Tibial artery (tissue), 4 donors: ENCODE data around the gene SERPINA1.

Source experiments
- DNase-seq, 2 donors: peaks; one replicate each; pipeline ENCODE4 v3.0.0-alpha.2; 2019
- H3K27ac ChIP-seq, 2 donors: fragments of 200-600 bp; sonication (generic) in 1 of 2; 1 replicate in 1 of 2; 2 replicates in 1 of 2; pipeline ENCODE4 v1.5.1; 2018 to 2019; ENCODE audit warnings: mild to moderate bottlenecking in 1 of 2
- H3K27me3 ChIP-seq, 2 donors: fragments of 200-600 bp; sonication (generic) in 1 of 2; one replicate each; pipeline versions ENCODE4 v1.5.1 to v1.6.0; 2016 to 2019
- H3K36me3 ChIP-seq, 3 donors: fragments of 200-600 bp; sonication (generic) in 2 of 3; one replicate each; pipeline ENCODE4 v1.5.1; 2016 to 2019; ENCODE audit warnings: mild to moderate bottlenecking in 2 of 3
- H3K4me1 ChIP-seq, 4 donors: fragments of 200-600 bp; sonication (generic) in 2 of 4; 1 replicate in 3 of 4; 2 replicates in 1 of 4; pipeline ENCODE4 v1.5.1; 2016 to 2019
- H3K4me3 ChIP-seq, 2 donors: fragments of 200-600 bp; sonication (generic) in 1 of 2; 1 replicate in 1 of 2; 2 replicates in 1 of 2; pipeline ENCODE4 v1.5.1; 2018 to 2019; ENCODE audit warnings: mild to moderate bottlenecking in 2 of 2
- H3K9me3 ChIP-seq, 3 donors: fragments of 200-600 bp; sonication (generic) in 1 of 3; one replicate each; pipeline ENCODE4 v1.5.1; 2016 to 2019
- CTCF ChIP-seq, 2 experiments: fragments of 200-600 bp in 1 of 2; fragments of 450-650 bp in 1 of 2; IDR thresholded peaks; one replicate each; pipeline ENCODE4 v1.5.1; 2017 to 2019; ENCODE audit warnings: antibody characterized with exemption in 2 of 2, mild to moderate bottlenecking in 1 of 2, moderate library complexity in 1 of 2
- intact Hi-C: fragments of 100-400 bp; cut with DNase I; formaldehyde crosslinking; loops from one replicate; pipeline ENCODE4 v1.15.0; 2023; ENCODE audit warnings: low total_unique reads

Gene SERPINA1

DNA sequence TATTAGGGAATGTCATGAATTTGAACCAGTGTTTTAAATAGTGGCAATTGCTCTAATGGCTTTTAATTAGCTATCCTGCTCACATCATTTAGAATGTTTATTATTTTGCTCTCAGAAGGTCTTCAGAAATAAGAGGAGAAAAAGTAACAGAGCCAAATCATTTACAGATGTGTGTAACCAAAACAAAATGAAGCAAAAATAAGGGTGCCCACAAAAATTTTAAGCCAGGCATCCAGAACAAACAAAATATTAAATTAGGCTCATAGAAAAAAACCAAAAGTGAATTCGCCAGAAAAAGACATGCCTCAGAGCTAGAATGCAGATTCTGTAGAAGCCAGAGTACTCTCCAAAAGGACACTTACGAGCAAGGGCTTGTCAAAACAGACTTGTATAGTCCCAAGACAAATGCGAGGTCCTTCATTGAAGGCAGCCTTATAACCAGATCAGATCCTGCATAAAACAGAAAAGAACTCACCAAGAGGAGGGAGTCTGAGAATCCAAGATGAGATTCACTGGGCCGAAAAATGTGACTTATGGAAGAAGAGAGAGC lies 20.2 kb upstream of the SERPINA1 start:
- Histone ChIP-seq H3K27ac (no peak overlapping the region), H3K27me3 (no peaks in the 10 kb centered on the region), H3K36me3 (no peaks in the 10 kb centered on the region), H3K9me3 (peaks cover 0 to 9% (median 4%) of the 10 kb centered on the region in 3 donors), H3K4me1 (no peaks in the 10 kb centered on the region), H3K4me3 (no peak overlapping the region)
- TF ChIP-seq CTCF (IDR thresholded peaks at IDR 0.05) = no peak
- no peak for DNase-seq
- intact Hi-C loops = no loop called here

DNA sequence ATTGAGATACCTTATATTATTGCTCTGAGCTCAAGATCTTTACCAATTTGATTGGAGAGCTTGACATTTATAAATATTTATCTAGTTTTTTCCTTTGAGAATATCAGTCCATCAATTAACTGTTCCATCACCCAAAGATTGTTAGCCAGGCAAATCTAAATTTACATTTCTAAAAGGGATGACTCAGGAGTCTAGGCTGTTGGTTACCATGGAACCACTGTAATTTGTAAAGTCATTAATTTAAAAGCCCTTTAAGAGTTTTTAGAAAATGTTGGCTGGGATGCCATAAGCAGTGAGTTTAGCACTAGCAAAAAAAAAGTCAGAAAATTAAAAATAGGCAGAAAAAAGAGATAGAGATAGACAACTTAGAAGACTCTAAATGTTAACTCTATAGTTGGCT lies 19.5 kb upstream of the SERPINA1 start:
- Histone ChIP-seq H3K27ac (no peak overlapping the region), H3K9me3 (peaks cover 0 to 9% (median 4%) of the 10 kb centered on the region in 3 donors), H3K4me1 (no peaks in the 10 kb centered on the region), H3K27me3 (no peaks in the 10 kb centered on the region), H3K36me3 (no peaks in the 10 kb centered on the region), H3K4me3 (no peak overlapping the region)
- DNase-seq = no peak
- intact Hi-C loops = no loop called here
- no peak for TF ChIP-seq CTCF (IDR thresholded peaks at IDR 0.05)

DNA sequence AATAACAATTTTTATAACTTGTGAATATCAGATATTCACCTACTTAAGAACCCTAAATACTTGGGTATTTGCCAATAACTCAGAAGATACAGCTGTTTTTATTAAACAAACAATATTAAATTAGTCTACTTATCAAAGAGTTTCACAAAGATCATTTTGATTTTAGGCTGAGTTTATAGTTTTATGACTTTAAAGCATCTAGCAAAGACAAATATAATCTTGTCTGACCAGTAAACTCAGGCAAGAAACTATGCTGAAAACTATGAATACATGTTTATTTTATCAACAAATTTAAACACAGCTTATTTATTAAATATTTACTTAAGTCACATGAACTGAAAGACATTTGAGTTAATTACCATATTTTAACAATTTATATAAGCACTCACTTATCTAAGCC lies 18.5 kb upstream of the SERPINA1 start:
- intact Hi-C loops = no loop called here

GRCh38 chr14:94405486-94405885 lies 17.1 kb upstream of the SERPINA1 start:
- peaks cover 0 to 9% (median 4%) of the 10 kb centered on the region in 3 donors for H3K9me3 ChIP-seq
- H3K27me3 ChIP-seq = no peaks in the 10 kb centered on the region
- no peak for DNase-seq
- no peaks in the 10 kb centered on the region for H3K36me3 ChIP-seq
- TF ChIP-seq CTCF (IDR thresholded peaks at IDR 0.05) = no peak
- no peaks in the 10 kb centered on the region for H3K4me1 ChIP-seq
- intact Hi-C loops = no loop called here
- H3K27ac ChIP-seq = no peak overlapping the region
- no peak overlapping the region for H3K4me3 ChIP-seq

More for the DNA sequence above, 18.5 kb upstream of the SERPINA1 start:
- no peaks in the 10 kb centered on the region for H3K4me1 ChIP-seq
- DNase-seq = no peak
- no peak for TF ChIP-seq CTCF (IDR thresholded peaks at IDR 0.05)
- no peaks in the 10 kb centered on the region for H3K27me3 ChIP-seq
- H3K36me3 ChIP-seq = no peaks in the 10 kb centered on the region
- H3K27ac ChIP-seq = no peak overlapping the region
- no peak overlapping the region for H3K4me3 ChIP-seq
- peaks cover 0 to 9% (median 4%) of the 10 kb centered on the region in 3 donors for H3K9me3 ChIP-seq

DNA sequence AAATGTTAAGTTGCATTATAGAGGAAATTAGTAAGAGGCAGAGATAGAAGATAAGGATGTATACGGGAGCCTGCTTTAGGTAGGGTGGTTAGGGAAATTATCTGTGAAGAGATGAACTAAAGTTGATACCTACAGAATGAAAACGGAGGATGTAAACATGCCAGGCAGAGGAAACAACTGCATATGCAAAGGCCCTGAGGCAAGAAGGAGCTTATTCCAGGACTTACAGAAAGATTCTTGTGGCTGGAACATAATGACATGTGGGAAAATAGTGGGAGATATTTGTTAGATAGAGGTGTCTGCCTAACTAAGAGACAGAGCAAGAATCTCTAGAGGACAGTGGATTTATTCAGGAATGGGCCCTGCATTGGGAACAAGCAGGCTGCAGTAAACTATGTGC lies 16.2 kb upstream of the SERPINA1 start:
- Histone ChIP-seq H3K27ac (no peak overlapping the region), H3K4me1 (no peaks in the 10 kb centered on the region), H3K9me3 (peaks cover 0 to 9% (median 4%) of the 10 kb centered on the region in 3 donors), H3K4me3 (no peak overlapping the region), H3K27me3 (no peaks in the 10 kb centered on the region), H3K36me3 (no peaks in the 10 kb centered on the region)
- DNase-seq = no peak
- TF ChIP-seq CTCF (IDR thresholded peaks at IDR 0.05) = no peak
- intact Hi-C loops = no loop called here
